A549 treated with ZK216348 at 1 μM for 4 hours (cell line): ENCODE data around the gene PRR3. TPM values are rescaled to one million over a fixed set of nuclear protein-coding genes. Genes with fewer than 3 reads are reported as not detected.

ENCODE experiments used
- total RNA-seq: library from RNA; stranded (reverse); fragments of 200-300 nt; extraction: Qiagen RNA extraction; gene quantifications from 5 replicates; pipeline ENCODE4 v1.2.3, GENCODE V29; 2022; ENCODE audit warnings: low read depth

PRR3 gene
- 13.3 to 18.1 TPM (median 15.4 TPM) in 5 replicates for total RNA-seq

GRCh38 chr6:30556906-30557682, at the start of gene PRR3:
Gene PRR3 (plus strand): TSS chr6:30557295. CDS start chr6:30557345, 50 bp downstream.

DNA sequence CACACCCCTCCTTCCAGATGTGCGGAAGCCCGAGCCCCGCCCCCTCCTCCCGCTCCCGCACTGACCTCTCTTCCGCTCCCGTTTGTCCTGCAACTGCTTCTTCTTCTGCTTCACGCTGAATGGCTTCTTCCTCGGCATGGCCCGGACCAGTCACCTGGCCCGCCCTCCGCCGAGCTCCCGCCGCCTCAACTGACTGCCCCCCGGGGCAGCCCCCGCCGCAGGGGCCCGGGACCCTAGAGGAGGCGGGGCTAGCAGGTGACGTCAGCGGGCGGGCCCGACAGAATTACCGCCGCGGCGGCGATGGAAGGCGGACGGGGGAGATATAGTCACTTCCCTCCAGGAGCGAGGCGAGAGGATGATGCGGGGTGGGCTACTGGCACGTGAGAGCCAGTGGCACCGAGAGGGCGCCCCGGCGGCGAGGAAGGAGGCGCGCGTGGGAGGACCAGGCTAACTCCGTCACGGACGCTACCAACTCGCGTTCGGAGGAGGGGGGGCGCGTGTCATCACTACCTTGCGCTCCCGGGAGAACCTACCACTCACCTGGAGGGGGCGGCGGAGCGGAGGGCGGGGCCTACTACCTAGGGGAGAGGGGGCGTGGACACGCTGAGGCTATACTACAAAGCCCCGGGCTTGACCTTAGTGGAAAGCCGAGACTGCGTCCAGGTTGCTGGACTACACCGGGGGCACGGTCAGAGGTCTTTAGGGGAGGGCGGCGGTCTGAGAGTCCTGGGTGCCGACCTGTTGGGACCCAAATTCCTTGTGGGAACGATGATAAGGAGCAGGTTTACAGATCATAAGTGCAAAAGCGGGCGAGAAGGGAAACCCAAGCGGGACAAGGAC, 809 bp upstream of the PRR3 start, which contains the start of gene GNL1:
Gene GNL1, minus strand, starts transcription at position 424 of the 840 bp plus-strand sequence. Its CDS starts 286 bp downstream, at position 138.

DNA sequence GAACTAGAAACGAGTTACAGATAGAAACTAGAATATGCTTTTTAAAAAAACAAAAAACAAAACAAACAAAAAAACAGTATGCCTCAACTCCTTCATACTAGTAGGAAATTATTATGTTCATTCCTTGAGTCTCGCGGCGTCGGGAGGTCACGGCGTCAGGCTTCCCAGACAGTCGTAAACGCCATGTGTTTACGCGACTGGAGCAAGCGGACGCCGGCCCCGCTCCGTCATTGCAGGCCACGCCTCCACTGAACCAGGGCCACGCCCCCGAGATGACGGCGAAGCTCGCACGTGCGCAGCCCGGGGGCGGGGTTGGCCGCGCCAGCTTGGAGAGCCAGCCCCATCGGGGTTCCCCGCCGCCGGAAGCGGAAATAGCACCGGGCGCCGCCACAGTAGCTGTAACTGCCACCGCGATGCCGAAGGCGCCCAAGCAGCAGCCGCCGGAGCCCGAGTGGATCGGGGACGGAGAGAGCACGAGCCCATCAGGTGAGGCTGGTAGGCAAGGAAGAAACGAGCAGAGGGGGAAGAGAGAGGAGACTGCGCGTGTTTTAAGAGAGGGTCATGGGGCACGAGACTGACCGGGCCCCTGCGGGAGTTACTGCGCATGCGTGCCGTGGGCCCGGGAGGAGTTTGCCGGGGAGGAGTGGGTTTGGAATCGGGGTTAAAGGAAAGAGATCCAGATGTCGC, 14.1 kb downstream of the PRR3 start, which contains the start of gene ABCF1:
Gene ABCF1, plus strand, starts transcription at position 368 of the 687 bp plus-strand sequence. Its CDS starts 46 bp downstream, at position 414.

Other genes with a start within 250 kb of the PRR3 start
- gene TRIM39, start 230.4 kb upstream of the PRR3 start, total RNA-seq = 6.7 to 8.3 TPM (median 7.7 TPM) in 5 replicates
- 63.6 to 76.1 TPM (median 69.2 TPM) in 5 replicates for gene RPP21, start 212.1 kb upstream of the PRR3 start, total RNA-seq
- gene HLA-E, start 67.8 kb upstream of the PRR3 start, total RNA-seq = 51.9 to 68.3 TPM (median 60.7 TPM) in 5 replicates
- gene GNL1, start 806 bp upstream of the PRR3 start, total RNA-seq = 30.0 to 38.2 TPM (median 31.9 TPM) in 5 replicates
- 49.4 to 64.4 TPM (median 55.7 TPM) in 5 replicates for gene ABCF1, start 14.1 kb downstream of the PRR3 start, total RNA-seq
- 23.2 to 50.8 TPM (median 32.0 TPM) in 5 replicates for gene PPP1R10, start 59.9 kb downstream of the PRR3 start, total RNA-seq
- gene MRPS18B, start 60.5 kb downstream of the PRR3 start, total RNA-seq = 69.2 to 93.2 TPM (median 71.7 TPM) in 5 replicates
- gene ATAT1, start 69.6 kb downstream of the PRR3 start, total RNA-seq = 5.2 to 6.5 TPM (median 5.7 TPM) in 5 replicates
- gene C6orf136, start 89.8 kb downstream of the PRR3 start, total RNA-seq = 9.4 to 15.4 TPM (median 13.7 TPM) in 5 replicates
- 28.5 to 31.7 TPM (median 30.4 TPM) in 5 replicates for gene DHX16, start 115.7 kb downstream of the PRR3 start, total RNA-seq
- gene PPP1R18, start 129.3 kb downstream of the PRR3 start, total RNA-seq = 40.2 to 47.9 TPM (median 43.5 TPM) in 5 replicates
- 20.2 to 28.1 TPM (median 26.5 TPM) in 5 replicates for gene NRM, start 133.7 kb downstream of the PRR3 start, total RNA-seq
- gene MDC1, start 160.0 kb downstream of the PRR3 start, total RNA-seq = 14.7 to 21.2 TPM (median 17.8 TPM) in 5 replicates
- 799 to 982 TPM (median 956 TPM) in 5 replicates for gene TUBB, start 163.1 kb downstream of the PRR3 start, total RNA-seq
- gene FLOT1, start 185.4 kb downstream of the PRR3 start, total RNA-seq = 75.5 to 109 TPM (median 97.4 TPM) in 5 replicates
- 65.0 to 118 TPM (median 104 TPM) in 5 replicates for gene IER3, start 187.3 kb downstream of the PRR3 start, total RNA-seq